Stimulated activated CD4-positive, alpha-beta T cell treated with anti-CD3 and anti-CD28 coated beads, Interleukin-12 subunit alpha, Interleukin-12 subunit beta, amount 100 ng/mL, for 24 hours (primary cell): ENCODE data around the gene PLXNA2.

Experiments
- DNase-seq, 2 experiments: peaks; one replicate each; pipeline ENCODE4 v3.0.0-alpha.2; 2020; ENCODE audit warnings: low read depth in 2 of 2

Gene PLXNA2

GRCh38 chr1:208206092-208206698, 38.0 kb downstream of the PLXNA2 start:
- no peak for DNase-seq

- DNase-seq: no peak
These were observed 38.8 kb downstream of the PLXNA2 start for GRCh38 chr1:208205216-208206013.

- no peak for DNase-seq
These were observed 39.4 kb downstream of the PLXNA2 start for GRCh38 chr1:208204779-208205178.

GRCh38 chr1:208203848-208204609, 40.2 kb downstream of the PLXNA2 start:
- no peak for DNase-seq

- DNase-seq: no peak
These were observed 40.9 kb downstream of the PLXNA2 start for GRCh38 chr1:208203127-208203847.

- no peak for DNase-seq
These were observed 41.7 kb downstream of the PLXNA2 start for GRCh38 chr1:208202333-208202995.

- DNase-seq: no peak
These were observed 43.0 kb downstream of the PLXNA2 start for GRCh38 chr1:208201229-208201628.

GRCh38 chr1:208200116-208200515, 44.1 kb downstream of the PLXNA2 start:
- DNase-seq: no peak

- DNase-seq: no peak
These were observed 45.9 kb downstream of the PLXNA2 start for GRCh38 chr1:208198236-208198635.

GRCh38 chr1:208194944-208195343, 49.2 kb downstream of the PLXNA2 start:
- no peak for DNase-seq

- DNase-seq: no peak
These were observed 51.2 kb downstream of the PLXNA2 start for GRCh38 chr1:208192995-208193394.

- no peak for DNase-seq
These were observed 53.4 kb downstream of the PLXNA2 start for GRCh38 chr1:208190784-208191183.

GRCh38 chr1:208189716-208190115, 54.5 kb downstream of the PLXNA2 start:
- DNase-seq: no peak

- DNase-seq: no peak
These were observed 55.0 kb downstream of the PLXNA2 start for GRCh38 chr1:208189183-208189582.

- DNase-seq: no peak
These were observed 55.6 kb downstream of the PLXNA2 start for GRCh38 chr1:208188607-208189006.

- no peak for DNase-seq
These were observed 56.6 kb downstream of the PLXNA2 start for GRCh38 chr1:208187499-208188041.

GRCh38 chr1:208185801-208186231, 58.4 kb downstream of the PLXNA2 start:
- DNase-seq: no peak

GRCh38 chr1:208184966-208185654, 59.1 kb downstream of the PLXNA2 start:
- no peak for DNase-seq

GRCh38 chr1:208183977-208184911, 59.9 kb downstream of the PLXNA2 start:
- no peak for DNase-seq
